GM12878 (cell line): ENCODE data around the gene HMGB1. TPM values are rescaled to one million over a fixed set of nuclear protein-coding genes. Genes with fewer than 3 reads are reported as not detected.
A peak's percentile ranks its signal among the peaks of the same experiment; 100 is the strongest.

ENCODE experiments used
- ATAC-seq: fragments of 200-7000 bp; cut with Tn5 transposase; 3 replicates; pipeline ENCODE4 v1.9.1; 2020; ENCODE audit warnings: mild to moderate bottlenecking, moderate library complexity
- BruUV-seq: library from RNA; stranded (reverse); fragments of 400-500 nt; replicated peaks from 2 replicates; lab custom pipeline; 2021; lab: Mats Ljungman, UMichigan
- CTCF ChIA-PET: fragments of 300-600 bp; sonication (Branson Sonifier 250); formaldehyde crosslinking; extraction: SDS; loops from one replicate; lab custom pipeline; 2021; ENCODE audit warnings: inconsistent platforms; lab: Yijun Ruan, JAX
- POLR2A ChIA-PET: fragments of 350-600 bp; formaldehyde crosslinking; extraction: SDS; loops from one replicate; lab custom pipeline; 2021; ENCODE audit warnings: inconsistent platforms; lab: Charles Lee
- RAD21 ChIA-PET: fragments of 300-600 bp; sonication (Branson Sonifier 250); formaldehyde crosslinking; loops from one replicate; lab custom pipeline; 2023; ENCODE audit warnings: antibody characterized with exemption; ENCODE audit not compliant: unreplicated experiment; lab: Charles Lee
- SMC1A ChIA-PET: fragments of 300-600 bp; sonication (Branson Sonifier 250); formaldehyde crosslinking; loops from one replicate; lab custom pipeline; 2023; ENCODE audit not compliant: unreplicated experiment, uncharacterized antibody; lab: Charles Lee
- DNase-seq: peaks from one replicate; pipeline ENCODE4 v3.0.0-alpha.2; 2011; ENCODE audit warnings: low read depth, low spot score
- FAIRE-seq: peaks from 3 replicates; lab custom pipeline; 2011; peaks lifted over from hg19 to GRCh38; lab: Jason Lieb, UNC
- H2AFZ ChIP-seq: 2 replicates; pipeline ENCODE4 v1.6.0; 2011; ENCODE audit warnings: low read depth, low read length, control low read depth; ENCODE audit not compliant: control insufficient read depth
- H3K27ac ChIP-seq: 2 replicates; pipeline ENCODE4 v1.5.1; 2011; ENCODE audit warnings: control low read depth; ENCODE audit not compliant: control insufficient read depth, insufficient read depth
- H3K27me3 ChIP-seq, 2 experiments: replicated peaks in 1 of 2; 2 replicates each; pipeline versions ENCODE4 v1.6.0 to v1.6.1; 2011; ENCODE audit warnings: low read length in 1 of 2; ENCODE audit not compliant: control insufficient read depth in 2 of 2, insufficient read depth in 2 of 2
- H3K36me3 ChIP-seq, 2 experiments: 2 replicates each; pipeline ENCODE4 v1.5.1; 2011; ENCODE audit warnings: low read length in 1 of 2; ENCODE audit not compliant: control insufficient read depth in 2 of 2, insufficient read depth in 2 of 2
- H3K4me1 ChIP-seq: 2 replicates; pipeline ENCODE4 v1.6.1; 2011; ENCODE audit warnings: mild to moderate bottlenecking, low read length, moderate library complexity, mixed read lengths; ENCODE audit not compliant: control insufficient read depth, insufficient read depth
- H3K4me2 ChIP-seq: 2 replicates; pipeline ENCODE4 v1.6.0; 2011; ENCODE audit warnings: control low read depth; ENCODE audit not compliant: control insufficient read depth, insufficient read depth
- H3K4me3 ChIP-seq: fragments of 200-600 bp; sonication (generic); 2 replicates; pipeline ENCODE4 v1.5.1; 2016
- H3K79me2 ChIP-seq: 2 replicates; pipeline ENCODE4 v1.6.0; 2011; ENCODE audit warnings: low read length; ENCODE audit not compliant: control insufficient read depth, insufficient read depth
- H3K9ac ChIP-seq: 2 replicates; pipeline ENCODE4 v1.8.0; 2011; ENCODE audit warnings: low read length, control low read depth, mixed read lengths; ENCODE audit not compliant: control insufficient read depth, insufficient read depth
- H3K9me3 ChIP-seq: replicated peaks from 3 replicates; pipeline ENCODE4 v1.5.1; 2011; ENCODE audit warnings: mild to moderate bottlenecking, low read length; ENCODE audit not compliant: control insufficient read depth, insufficient read depth
- H4K20me1 ChIP-seq: 2 replicates; pipeline ENCODE4 v1.6.0; 2011; ENCODE audit not compliant: control insufficient read depth, insufficient read depth
- BCL3 ChIP-seq: IDR thresholded peaks from 2 replicates; pipeline ENCODE4 v1.6.1; 2011; ENCODE audit warnings: borderline replicate concordance, low read depth, mild to moderate bottlenecking, moderate library complexity, low read length; ENCODE audit not compliant: insufficient read depth, poor library complexity, severe bottlenecking
- BMI1 ChIP-seq: fragments of 450-650 bp; IDR thresholded peaks from 2 replicates; pipeline ENCODE4 v1.6.1; 2016; ENCODE audit warnings: mild to moderate bottlenecking, moderate library complexity, borderline replicate concordance
- CHD1 ChIP-seq: IDR thresholded peaks from 2 replicates; pipeline ENCODE4 v1.6.1; 2012; ENCODE audit warnings: low read depth, low read length, improper control_type of control experiment
- CREM ChIP-seq: IDR thresholded peaks from 2 replicates; pipeline ENCODE4 v1.6.1; 2014; ENCODE audit warnings: antibody characterized with exemption, low read depth
- EP300 ChIP-seq, 2 experiments: fragments of 150-350 bp in 1 of 2; IDR thresholded peaks; 2 replicates each; pipeline ENCODE4 v1.6.1; 2011 to 2012; ENCODE audit warnings: low read depth in 2 of 2, low read length in 2 of 2, borderline replicate concordance in 1 of 2, improper control_type of control experiment in 1 of 2, inconsistent platforms in 1 of 2; ENCODE audit not compliant: control insufficient read depth in 1 of 2
- GATAD2B ChIP-seq: fragments of 450-650 bp; conservative IDR thresholded peaks from 2 replicates; pipeline ENCODE4 v1.6.1; 2017; ENCODE audit warnings: low read depth, mild to moderate bottlenecking, moderate library complexity
- IKZF1 ChIP-seq: fragments of 450-650 bp; conservative IDR thresholded peaks from 2 replicates; pipeline ENCODE4 v1.6.1; 2017; ENCODE audit warnings: antibody characterized with exemption, mild to moderate bottlenecking
- LARP7 ChIP-seq: fragments of 450-650 bp; IDR thresholded peaks from 2 replicates; pipeline ENCODE4 v1.6.1; 2017; ENCODE audit warnings: mild to moderate bottlenecking
- NR2C1 ChIP-seq: fragments of 450-650 bp; IDR thresholded peaks from 2 replicates; pipeline ENCODE4 v1.6.1; 2017; ENCODE audit warnings: antibody characterized with exemption, mild to moderate bottlenecking, moderate library complexity
- POLR2A ChIP-seq: IDR thresholded peaks from 2 replicates; pipeline ENCODE4 v1.6.1; 2011; ENCODE audit warnings: low read depth, mild to moderate bottlenecking, low read length
- RAD21 ChIP-seq: IDR thresholded peaks from 2 replicates; pipeline ENCODE4 v1.6.1; 2011; ENCODE audit warnings: mild to moderate bottlenecking, low read depth, low read length, moderate library complexity; ENCODE audit not compliant: insufficient read depth
- SIN3A ChIP-seq: IDR thresholded peaks from 2 replicates; pipeline ENCODE4 v1.6.1; 2012; ENCODE audit warnings: low read depth, low read length, improper control_type of control experiment
- SREBF2 ChIP-seq: IDR thresholded peaks from 2 replicates; pipeline ENCODE4 v1.6.1; 2012; ENCODE audit warnings: mild to moderate bottlenecking, low read length
- SUZ12 ChIP-seq: fragments of 200-600 bp; sonication (generic); IDR thresholded peaks from one replicate; pipeline ENCODE4 v1.6.1; 2018; ENCODE audit warnings: antibody characterized with exemption, mild to moderate bottlenecking; ENCODE audit not compliant: unreplicated experiment
- ZNF217 ChIP-seq: fragments of 450-650 bp; IDR thresholded peaks from 2 replicates; pipeline ENCODE4 v1.6.1; 2017; ENCODE audit warnings: antibody characterized with exemption, mild to moderate bottlenecking
- WGBS: methylation state at CpG from one replicate; pipeline ENCODE4 v1.1.6; 2016; ENCODE audit warnings: low lambda C conversion rate; ENCODE audit not compliant: insufficient replicate concordance, insufficient coverage; ENCODE audit errors: missing lambda C conversion rate; 5-methylcytosine and 5-hydroxymethylcytosine counted together
- in situ Hi-C: fragments of 300-500 bp; cut with MboI; formaldehyde crosslinking; loops from 9 replicates; pipeline ENCODE4 v1.14.3; 2018; ENCODE audit warnings: mixed read lengths
- intact Hi-C: fragments of 100-400 bp; cut with micrococcal nuclease; formaldehyde crosslinking; loops from one replicate; pipeline ENCODE4 v1.14.2; 2022; ENCODE audit not compliant: unreplicated experiment
- polyA plus RNA-seq, 11 experiments: library from polyadenylated mRNA; depleted of rRNA in 4 of 11; unstranded in 6 of 11; stranded (reverse) in 5 of 11; fragments of >200 nt; fragmentation: Nextera tagmentation in 4 of 11; fragmentation: Illumina TruSeq in 1 of 11; extraction: Ambion mirVana in 4 of 11; extraction: Trizol in 1 of 11; gene quantifications; 1 replicate in 1 of 11; 2 replicates in 10 of 11; pipeline versions ENCODE4 v1.2.1 to v1.2.3, GENCODE V29; 2011 to 2016; ENCODE audit warnings: inconsistent platforms in 2 of 11, missing spikeins in 2 of 11, low read depth in 1 of 11
- total RNA-seq, 4 experiments: library from RNA; depleted of rRNA in 3 of 4; stranded (reverse); fragments of >200 nt in 3 of 4; fragmentation: Illumina TruSeq in 1 of 4; extraction: Trizol in 1 of 4; gene quantifications; 2 replicates each; pipeline versions ENCODE4 v1.2.1 to v1.2.3, GENCODE V29; 2013 to 2021

Gene HMGB1
- total and polyA plus RNA-seq, 10 of the 15 experiments (the other 5 are each of a cell fraction or from before 2014, with no cell fraction given) = 365 to 2,529 (median 1,396) TPM

- DNase-seq = no peak
- ChIA-PET RAD21 (interaction anchor here (0.8 to 7.4 kb wide), 20 partner anchors 10 to 314 kb away, joined by 3 to 89 read pairs (median 5); partner anchors contain the start of genes HMGB1 and UBE2L5), CTCF (interaction anchor here (0.8 to 6.5 kb wide), 8 partner anchors 15 to 170 kb away, joined by 3 to 61 read pairs (median 4); no protein-coding TSS in a partner anchor), SMC1A (interaction anchor here (0.6 to 9.1 kb wide), 16 partner anchors 9 to 75 kb away, joined by 3 to 155 read pairs (median 5); no protein-coding TSS in a partner anchor), POLR2A (interaction anchor here (0.6 to 5.6 kb wide), 8 partner anchors 9 to 170 kb away, joined by 3 to 57 read pairs (median 4); partner anchors contain the start of gene UBE2L5)
- under 1% methylated on average over 7 of the region's 7 CpGs for WGBS
- TSS peak; percentile 73 for BruUV-seq
- Histone ChIP-seq H3K4me2 (peak overlapping the region; percentile 99), H3K9ac (peak overlapping the region; percentile 45), H3K36me3 (no peaks in the 10 kb centered on the region), H3K4me3 (peak overlapping the region; percentile 48), H2AFZ (peak overlapping the region; percentile 97), H3K9me3 (no peaks in the 10 kb centered on the region; the same call in 2 of the 3 replicates), H3K27me3 (no peaks in the 10 kb centered on the region), H3K4me1 (peaks cover 43% of the 10 kb centered on the region), H4K20me1 (no peaks in the 10 kb centered on the region), H3K27ac (peak overlapping the region; percentile 64), H3K79me2 (peaks cover 1% of the 10 kb centered on the region; the same call in 1 of the 2 replicates)
- TF ChIP-seq BMI1 (0 out of 2 replicates have a peak, but pooled peaks have one; percentile 4), SIN3A (no peak)
- in situ Hi-C loops = no loop called here
- ATAC-seq = peak; percentile 10; the same call in 2 of the 3 replicates
- intact Hi-C loops = loop anchor here (1.0 to 5.0 kb wide), 3 partner anchors 19 to 69 kb away; partner anchors contain the start of gene HMGB1
- FAIRE-seq = no peak
Observed at GRCh38 chr13:30446126-30446500, 19.6 kb downstream of the HMGB1 start.

- Histone ChIP-seq H3K27me3 (no peaks in the 10 kb centered on the region), H3K4me2 (peak overlapping the region; percentile 88), H3K36me3 (no peaks in the 10 kb centered on the region), H2AFZ (peak overlapping the region; percentile 84), H3K79me2 (peaks cover 1% of the 10 kb centered on the region; the same call in 1 of the 2 replicates), H3K9me3 (no peaks in the 10 kb centered on the region; the same call in 2 of the 3 replicates), H3K9ac (peak overlapping the region; percentile 16; the same call in 1 of the 2 replicates), H3K27ac (peak overlapping the region; percentile 56), H4K20me1 (no peaks in the 10 kb centered on the region), H3K4me1 (peaks cover 43% of the 10 kb centered on the region), H3K4me3 (peak overlapping the region; percentile 26; the same call in 1 of the 2 replicates)
- POLR2A ChIA-PET = interaction anchor here (0.7 to 5.6 kb wide), 13 partner anchors 14 to 301 kb away, joined by 3 to 57 read pairs (median 6); partner anchors contain the start of genes HMGB1 and UBE2L5
- BruUV-seq = no TSS peak
- no peak for DNase-seq
- intact Hi-C loops (loop anchor here (1.0 kb wide), 1 partner anchor 14 kb away; no protein-coding TSS in a partner anchor), in situ Hi-C loops (no loop called here)
- WGBS = 2% methylated on average over 12 of the region's 12 CpGs
- peak; percentile 62 for ATAC-seq
- SMC1A ChIA-PET = interaction anchor here (0.7 to 9.1 kb wide), 25 partner anchors 8 to 302 kb away, joined by 3 to 155 read pairs (median 5); partner anchors contain the start of gene UBE2L5
- RAD21 ChIA-PET = interaction anchor here (0.7 to 7.4 kb wide), 23 partner anchors 12 to 312 kb away, joined by 3 to 89 read pairs (median 5); partner anchors contain the start of genes HMGB1 and UBE2L5
- CTCF ChIA-PET = interaction anchor here (0.8 to 6.5 kb wide), 9 partner anchors 12 to 312 kb away, joined by 3 to 61 read pairs (median 6); no protein-coding TSS in a partner anchor
- FAIRE-seq = no peak
- TF ChIP-seq BCL3 (no peak), BMI1 (no peak), CHD1 (no peak), RAD21 (0 out of 2 replicates have a peak, but pooled peaks have one; percentile 4), CREM (no peak), GATAD2B (peak; percentile 83), LARP7 (peak; percentile 61; the same call in 1 of the 2 replicates), POLR2A (no peak), ZNF217 (no peak), EP300 (IDR thresholded peaks at IDR 0.05; ENCODE audit: borderline replicate concordance in 1 of 2, control insufficient read depth in 1 of 2, low read depth in 2 of 2, low read length in 2 of 2) (0 out of 4 replicates have a peak, but pooled peaks of 1 of the 2 experiments have one; percentile 5), SREBF2 (no peak), SUZ12 (no peak), NR2C1 (no peak), IKZF1 (peak; percentile 54)
Observed at GRCh38 chr13:30443957-30444404, 21.8 kb downstream of the HMGB1 start.
